Hypothalamus (tissue), 51 donors: ENCODE data around the gene SSTR5.

Experiments used
- DNase-seq, 51 donors: peaks; one replicate each; lab custom pipeline; 2025; lab: John Stamatoyannopoulos, UW

Gene SSTR5

DNA sequence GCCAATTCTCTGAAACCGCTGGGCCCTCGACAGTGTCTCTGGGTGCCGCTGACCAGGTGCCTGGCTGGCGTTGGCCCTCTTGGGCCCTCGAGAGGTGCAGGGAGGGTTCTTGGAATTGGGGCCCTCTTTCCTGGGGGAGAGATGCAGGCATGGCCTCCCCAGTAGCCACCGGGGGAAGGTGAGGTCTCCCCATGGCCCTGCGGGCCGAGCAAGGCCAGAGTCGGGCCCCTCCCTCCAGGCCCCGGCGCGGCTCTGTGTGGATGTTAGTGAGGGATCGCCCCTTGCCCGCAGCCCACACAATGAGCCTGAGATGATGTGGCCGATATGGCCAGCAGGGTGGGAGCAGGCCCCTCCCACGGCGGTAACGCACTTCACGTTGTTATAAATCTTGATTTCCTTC is 46.6 kb downstream of the SSTR5 start:
- DNase-seq: no peak

- no peak for DNase-seq
Observed at GRCh38 chr16:1119766-1120576, 47.4 kb downstream of the SSTR5 start.

DNA sequence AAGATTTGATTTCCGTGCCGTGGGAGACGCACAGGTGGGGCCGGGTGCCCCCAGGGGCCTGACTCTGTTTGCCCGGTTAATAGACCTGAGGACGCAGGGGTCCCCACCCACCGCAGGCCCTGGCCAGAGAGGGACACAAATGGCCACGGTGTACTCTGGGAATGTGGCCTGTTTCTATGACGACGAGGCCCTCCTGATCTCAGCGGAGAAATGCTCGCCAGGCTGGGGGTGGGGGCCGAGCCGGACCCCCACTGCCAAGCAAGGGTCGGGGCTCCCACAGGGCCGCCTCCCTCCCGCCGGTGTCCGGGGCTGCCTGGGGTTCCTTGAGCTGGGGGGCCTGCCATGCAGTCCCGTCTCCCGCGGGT is 48.0 kb downstream of the SSTR5 start:
- DNase-seq: no peak

- DNase-seq: no peak
Observed at GRCh38 chr16:1121009-1121408, 48.5 kb downstream of the SSTR5 start.

GRCh38 chr16:1121601-1122397 is 49.3 kb downstream of the SSTR5 start:
- no peak for DNase-seq

DNA sequence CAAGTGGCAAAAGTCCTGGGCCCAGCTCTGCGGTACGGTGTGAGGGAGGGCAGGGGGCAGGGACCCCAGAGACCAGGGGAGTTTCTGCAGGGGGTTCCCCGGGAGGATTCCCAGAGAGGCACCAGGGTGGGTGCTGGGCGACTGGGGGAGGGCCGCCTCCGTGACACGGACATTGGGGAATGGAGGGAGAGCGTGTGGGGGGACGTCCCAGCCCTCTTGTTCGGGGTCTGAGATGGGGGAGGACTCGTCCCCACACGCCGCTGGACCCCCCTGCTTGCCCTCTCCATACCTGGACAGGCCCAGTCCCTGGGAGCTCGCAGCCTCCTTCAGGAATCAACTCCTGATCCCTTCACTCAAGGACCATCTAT is 49.8 kb downstream of the SSTR5 start:
- no peak for DNase-seq

DNA sequence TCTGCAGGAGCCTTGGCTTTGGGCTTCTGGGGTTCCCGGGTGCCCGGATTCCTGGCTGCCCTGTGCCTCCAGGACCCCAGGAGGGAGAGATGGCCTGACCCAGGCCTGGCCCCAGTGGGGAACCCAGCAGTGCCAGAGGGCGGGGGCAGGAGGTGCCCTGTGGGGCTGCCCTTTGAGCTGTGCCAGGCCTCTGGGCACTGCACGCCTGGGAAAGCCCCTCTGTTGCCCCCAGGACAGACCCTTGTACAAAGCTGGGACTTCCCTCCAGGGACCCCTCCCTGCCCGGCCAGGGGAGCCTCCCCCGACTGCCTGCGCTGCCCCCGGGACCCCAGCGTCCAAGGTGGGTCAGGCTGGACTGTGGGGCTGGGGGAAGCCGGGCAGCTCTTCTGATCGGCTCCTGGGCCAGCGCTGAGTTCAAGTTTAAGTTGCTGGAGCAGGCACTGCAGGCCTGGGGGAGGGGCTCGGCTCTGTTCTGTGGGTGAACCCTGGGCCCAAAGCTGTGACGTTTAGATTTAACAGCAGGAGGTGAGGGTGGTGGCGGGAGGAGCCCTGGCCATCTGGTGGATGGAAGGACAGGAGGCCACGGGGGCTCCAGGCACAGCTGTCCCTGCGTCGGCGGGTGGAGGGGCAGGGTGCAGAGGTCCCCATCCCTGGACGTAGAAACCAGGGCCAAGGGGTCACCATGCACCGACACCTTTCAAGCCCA is 51.1 kb downstream of the SSTR5 start:
- no peak for DNase-seq

GRCh38 chr16:1124291-1124690 is 51.7 kb downstream of the SSTR5 start:
- DNase-seq: no peak

- no peak for DNase-seq
Observed at GRCh38 chr16:1124795-1125194, 52.2 kb downstream of the SSTR5 start.

- peak in 30 of 51 donors; percentile 14 to 75 (median 49) for DNase-seq
Observed at GRCh38 chr16:1125471-1125870, 52.9 kb downstream of the SSTR5 start.

DNA sequence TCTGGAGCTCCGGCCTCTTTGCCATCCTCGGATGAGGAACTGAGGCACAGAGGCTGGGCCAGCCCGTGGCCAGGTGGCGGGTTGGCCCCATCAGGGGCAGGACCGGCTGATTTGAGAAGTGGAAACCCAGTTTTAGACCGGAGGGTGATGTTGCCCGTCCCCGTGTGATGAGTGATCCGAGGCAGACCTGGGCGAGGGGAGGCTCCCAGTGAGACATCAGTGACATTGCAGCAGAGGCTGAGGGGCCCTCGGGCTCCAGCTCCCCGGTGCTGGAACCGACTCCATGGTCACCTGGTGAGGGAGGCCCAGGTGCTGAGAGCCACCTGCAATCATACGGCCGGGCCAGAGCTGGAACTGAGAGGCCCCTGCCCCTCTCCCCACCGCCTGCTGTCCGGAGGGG is 53.5 kb downstream of the SSTR5 start:
- no peak for DNase-seq

GRCh38 chr16:1126586-1126985 is 54.0 kb downstream of the SSTR5 start:
- no peak for DNase-seq

- no peak for DNase-seq
Observed at GRCh38 chr16:1127101-1127500, 54.6 kb downstream of the SSTR5 start.

DNA sequence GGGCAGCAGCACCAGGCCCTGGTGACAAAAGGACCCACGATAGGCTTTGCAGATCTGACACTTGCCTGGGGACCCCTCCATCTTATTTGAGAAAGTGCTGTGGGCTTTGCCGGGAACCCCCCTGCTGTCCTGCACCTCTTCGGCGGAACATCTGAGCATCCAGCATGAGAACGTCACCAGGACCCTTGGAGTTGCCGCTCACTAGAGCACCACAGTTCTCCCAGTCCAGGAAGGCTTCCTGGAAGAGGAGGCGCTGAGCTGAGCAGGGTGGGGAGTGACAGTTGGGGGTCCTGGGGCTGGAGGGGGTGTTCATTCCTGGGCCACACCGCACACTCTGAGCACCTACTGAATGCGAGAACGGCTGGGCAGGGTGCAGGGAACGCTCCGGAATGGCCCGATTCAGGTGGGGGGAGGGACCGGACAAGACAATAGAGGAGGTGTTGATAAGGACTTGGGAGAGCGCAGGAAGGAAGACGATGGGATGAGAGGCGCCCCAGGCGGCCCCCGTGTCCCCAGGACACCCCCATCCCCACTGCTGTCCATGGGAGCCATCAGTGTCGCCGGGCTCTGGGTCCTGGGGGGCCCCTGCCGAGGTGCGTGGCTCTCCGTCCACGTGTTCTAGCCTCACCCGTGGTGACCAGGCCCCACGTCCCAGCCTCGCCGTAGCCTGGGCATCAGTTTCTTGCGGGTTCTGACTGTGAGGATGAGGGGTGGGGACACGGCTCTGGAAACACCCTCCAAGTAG is 55.6 kb downstream of the SSTR5 start:
- no peak for DNase-seq

DNA sequence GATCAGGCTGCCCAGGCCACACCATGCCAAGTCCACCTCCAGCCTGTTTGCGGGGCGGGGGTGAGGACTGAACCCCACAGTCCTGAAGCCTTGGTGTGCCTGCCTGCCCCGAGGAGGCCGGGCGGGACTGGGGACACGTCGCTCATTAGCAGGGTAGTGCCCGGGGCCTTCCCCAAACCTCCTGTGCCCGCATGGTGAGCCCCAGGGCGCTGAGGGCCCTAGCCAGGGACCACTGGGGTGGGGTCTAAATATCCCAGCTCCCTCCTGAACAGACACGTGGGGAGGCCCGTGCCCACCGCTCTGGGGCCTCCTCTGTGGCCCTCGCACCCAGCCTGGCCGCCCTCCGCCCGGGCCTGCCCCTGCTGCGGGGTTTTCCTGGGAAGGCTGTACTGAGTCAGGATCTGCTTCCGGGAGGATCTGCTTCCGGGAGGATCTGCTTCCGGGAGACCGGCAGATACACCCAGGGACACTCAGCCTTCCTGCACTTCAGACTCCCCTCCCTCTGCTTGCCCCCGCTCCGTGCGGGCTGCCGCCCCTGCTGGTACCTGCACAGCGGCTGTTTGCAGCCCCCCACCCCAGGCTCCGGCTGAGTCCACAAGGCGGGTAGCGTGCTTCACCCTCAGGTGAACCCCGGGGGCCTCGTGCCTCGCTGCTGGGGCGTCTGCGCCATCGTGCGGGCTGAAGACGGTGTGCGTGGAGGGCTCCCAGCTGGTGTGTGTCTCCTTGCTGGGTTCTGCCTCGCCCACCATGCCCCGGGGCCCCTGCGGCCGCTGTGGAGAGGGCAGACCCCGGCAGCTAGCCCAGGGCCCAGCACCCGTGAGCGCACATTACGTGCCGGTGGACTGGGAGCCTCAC is 56.8 kb downstream of the SSTR5 start:
- no peak for DNase-seq

- DNase-seq: no peak
Observed at GRCh38 chr16:1130382-1130781, 57.8 kb downstream of the SSTR5 start.
